Mesenchymal stem cell (in vitro differentiated cells and primary cell): Measurements from ENCODE around the gene DMAC2L.

Experiments used
- DNase-seq: peaks from one replicate; pipeline ENCODE4 v3.0.0-alpha.2; 2013
- H2AFZ ChIP-seq: one replicate; pipeline ENCODE4 v1.6.1; 2013; ENCODE audit warnings: low read depth, mild to moderate bottlenecking, control low read depth, inconsistent platforms, low read length, moderate library complexity
- H2AK5ac ChIP-seq: 2 replicates; pipeline ENCODE4 v1.6.1; 2013; ENCODE audit warnings: low read length, moderate library complexity, mild to moderate bottlenecking, inconsistent platforms; ENCODE audit not compliant: severe bottlenecking
- H2BK120ac ChIP-seq: one replicate; pipeline ENCODE4 v1.6.1; 2013; ENCODE audit warnings: low read depth, mild to moderate bottlenecking, inconsistent platforms, low read length, moderate library complexity
- H2BK12ac ChIP-seq, 2 experiments: one replicate each; pipeline ENCODE4 v1.6.1; 2013; ENCODE audit warnings: inconsistent platforms in 2 of 2, low read length in 2 of 2, mild to moderate bottlenecking in 2 of 2, moderate library complexity in 2 of 2, control low read depth in 1 of 2
- H2BK15ac ChIP-seq: one replicate; pipeline ENCODE4 v1.6.1; 2013; ENCODE audit warnings: mild to moderate bottlenecking, low read depth, inconsistent platforms; ENCODE audit not compliant: poor library complexity, severe bottlenecking
- H2BK5ac ChIP-seq: 2 replicates; pipeline ENCODE4 v1.6.1; 2013; ENCODE audit warnings: low read depth, mild to moderate bottlenecking, low read length, control low read depth, inconsistent platforms; ENCODE audit not compliant: poor library complexity, severe bottlenecking
- H3K14ac ChIP-seq, 2 experiments: one replicate each; pipeline ENCODE4 v1.6.1; 2013; ENCODE audit warnings: inconsistent platforms in 2 of 2, low read length in 2 of 2, control low read depth in 1 of 2, mild to moderate bottlenecking in 1 of 2, moderate library complexity in 1 of 2
- H3K18ac ChIP-seq, 2 experiments: one replicate each; pipeline ENCODE4 v1.6.1; 2013; ENCODE audit warnings: inconsistent platforms in 2 of 2, low read length in 2 of 2, control low read depth in 1 of 2, low read depth in 1 of 2, mild to moderate bottlenecking in 1 of 2
- H3K23ac ChIP-seq, 2 experiments: one replicate each; pipeline ENCODE4 v1.6.1; 2013; ENCODE audit warnings: inconsistent platforms in 2 of 2, low read length in 2 of 2, mild to moderate bottlenecking in 2 of 2, moderate library complexity in 2 of 2, control low read depth in 1 of 2
- H3K27ac ChIP-seq: 2 replicates; pipeline ENCODE4 v1.5.1; 2013; ENCODE audit warnings: mild to moderate bottlenecking, moderate library complexity, low read length, control low read depth, inconsistent platforms; ENCODE audit not compliant: poor library complexity, severe bottlenecking
- H3K27me3 ChIP-seq, 2 experiments: 2 replicates each; pipeline versions ENCODE4 v1.6.1 to v1.7.0; 2013; ENCODE audit warnings: low read length in 2 of 2, mild to moderate bottlenecking in 2 of 2, moderate library complexity in 2 of 2, control low read depth in 1 of 2, inconsistent platforms in 1 of 2; ENCODE audit not compliant: control insufficient read depth in 1 of 2, insufficient read depth in 1 of 2
- H3K36me3 ChIP-seq, 2 experiments: 2 replicates each; pipeline versions ENCODE4 v1.6.1 to v1.7.0; 2013; ENCODE audit warnings: low read length in 2 of 2, control low read depth in 1 of 2, inconsistent platforms in 1 of 2, low read depth in 1 of 2, mild to moderate bottlenecking in 1 of 2; ENCODE audit not compliant: insufficient read depth in 2 of 2, control insufficient read depth in 1 of 2
- H3K4ac ChIP-seq, 2 experiments: one replicate each; pipeline ENCODE4 v1.6.1; 2013; ENCODE audit warnings: inconsistent platforms in 2 of 2, low read length in 2 of 2, mild to moderate bottlenecking in 2 of 2, moderate library complexity in 2 of 2, control low read depth in 1 of 2, low read depth in 1 of 2
- H3K4me1 ChIP-seq: 2 replicates; pipeline ENCODE4 v1.6.1; 2013; ENCODE audit warnings: low read depth, low read length, control low read depth; ENCODE audit not compliant: control insufficient read depth, insufficient read depth
- H3K4me2 ChIP-seq: 2 replicates; pipeline ENCODE4 v1.6.1; 2013; ENCODE audit warnings: low read length, mild to moderate bottlenecking, inconsistent platforms; ENCODE audit not compliant: poor library complexity, severe bottlenecking
- H3K4me3 ChIP-seq, 2 experiments: 2 replicates each; pipeline versions ENCODE4 v1.5.1 to v1.7.0; 2013; ENCODE audit warnings: low read length in 2 of 2, mild to moderate bottlenecking in 2 of 2, control low read depth in 1 of 2, low read depth in 1 of 2; ENCODE audit not compliant: insufficient read depth in 1 of 2
- H3K79me1 ChIP-seq: replicated peaks from 2 replicates; pipeline ENCODE4 v1.6.1; 2013; ENCODE audit warnings: mild to moderate bottlenecking, control low read depth, low read length, inconsistent platforms; ENCODE audit not compliant: poor library complexity, severe bottlenecking
- H3K9ac ChIP-seq: 2 replicates; pipeline ENCODE4 v1.7.0; 2013; ENCODE audit warnings: mild to moderate bottlenecking, low read length, moderate library complexity
- H3K9me3 ChIP-seq: 2 replicates; pipeline ENCODE4 v1.7.0; 2013; ENCODE audit warnings: mild to moderate bottlenecking, low read length; ENCODE audit not compliant: control insufficient read depth
- H4K8ac ChIP-seq: one replicate; pipeline ENCODE4 v1.6.1; 2013; ENCODE audit warnings: inconsistent platforms, mild to moderate bottlenecking, low read length, moderate library complexity
- H4K91ac ChIP-seq: one replicate; pipeline ENCODE4 v1.6.1; 2013; ENCODE audit warnings: mild to moderate bottlenecking, low read length, inconsistent platforms
- WGBS: methylation state at CpG from one replicate; pipeline ENCODE4 v1.1.7; 2013; ENCODE audit warnings: mixed read lengths; 5-methylcytosine and 5-hydroxymethylcytosine counted together

Gene DMAC2L

GRCh38 chr14:50308363-50308915 lies 3.7 kb upstream of the DMAC2L start:
- peaks cover 6% of the 10 kb centered on the region for H3K4me1 ChIP-seq
- H3K79me1 ChIP-seq, result peaks cover 22% of the 10 kb centered on the region
- H4K91ac ChIP-seq, result no peak overlapping the region
- H3K4ac ChIP-seq, result no peak overlapping the region
- no peaks in the 10 kb centered on the region for H3K27me3 ChIP-seq
- peak; percentile 13 for DNase-seq
- no peaks in the 10 kb centered on the region for H3K9me3 ChIP-seq
- no peak overlapping the region for H3K27ac ChIP-seq
- H3K14ac ChIP-seq, result no peak overlapping the region
- H3K36me3 ChIP-seq, result no peaks in the 10 kb centered on the region
- no peak overlapping the region for H3K18ac ChIP-seq
- H2AK5ac ChIP-seq, result no peak overlapping the region
- no peak overlapping the region for H4K8ac ChIP-seq
- H2BK5ac ChIP-seq, result no peak overlapping the region
- no peak overlapping the region for H3K23ac ChIP-seq
- WGBS, result 87% methylated on average over 3 of the region's 4 CpGs
- no peak overlapping the region for H2BK15ac ChIP-seq
- H3K4me2 ChIP-seq, result no peak overlapping the region
- H3K4me3 ChIP-seq, result no peak overlapping the region
- no peak overlapping the region for H2AFZ ChIP-seq
- H2BK120ac ChIP-seq, result no peak overlapping the region
- no peak overlapping the region for H2BK12ac ChIP-seq
- no peak overlapping the region for H3K9ac ChIP-seq

- Histone ChIP-seq H3K9ac (no peak overlapping the region), H3K36me3 (no peaks in the 10 kb centered on the region), H3K14ac (no peak overlapping the region), H2BK12ac (no peak overlapping the region), H2BK15ac (no peak overlapping the region), H3K4me2 (no peak overlapping the region), H3K23ac (no peak overlapping the region), H3K9me3 (no peaks in the 10 kb centered on the region), H2AFZ (no peak overlapping the region), H4K8ac (no peak overlapping the region), H3K4ac (no peak overlapping the region), H3K27me3 (no peaks in the 10 kb centered on the region), H3K4me3 (no peak overlapping the region), H3K4me1 (peaks cover 6% of the 10 kb centered on the region), H2BK5ac (no peak overlapping the region), H3K27ac (no peak overlapping the region), H2BK120ac (no peak overlapping the region), H3K79me1 (peaks cover 26% of the 10 kb centered on the region), H4K91ac (no peak overlapping the region), H3K18ac (no peak overlapping the region), H2AK5ac (no peak overlapping the region)
- WGBS, result 96% methylated on average over 4 of the region's 4 CpGs
- no peak for DNase-seq
These were observed 1.7 kb upstream of the DMAC2L start for GRCh38 chr14:50310445-50310844.

- Histone ChIP-seq H3K4me3 (peak overlapping the region; percentile 86 to 94), H3K23ac (peak overlapping the region in 1 of 2 experiments; percentile 46), H2AK5ac (no peak overlapping the region), H4K8ac (peak overlapping the region; percentile 73), H2BK120ac (no peak overlapping the region), H2BK5ac (no peak overlapping the region), H3K4me2 (peak overlapping the region; percentile 93), H2AFZ (peak overlapping the region; percentile 92), H3K14ac (peak overlapping the region in 1 of 2 experiments; percentile 18), H2BK15ac (no peak overlapping the region), H3K4ac (no peak overlapping the region), H3K27me3 (no peaks in the 10 kb centered on the region), H2BK12ac (peak overlapping the region in 1 of 2 experiments; percentile 2), H3K9ac (peak overlapping the region; percentile 93), H4K91ac (peak overlapping the region; percentile 82), H3K79me1 (peaks cover 25% of the 10 kb centered on the region), H3K27ac (no peak overlapping the region), H3K4me1 (peaks cover 6% of the 10 kb centered on the region), H3K36me3 (no peaks in the 10 kb centered on the region), H3K9me3 (no peaks in the 10 kb centered on the region), H3K18ac (peak overlapping the region in 1 of 2 experiments; percentile 66)
- 6% methylated on average over 18 of the region's 18 CpGs for WGBS
- DNase-seq, result no peak
These were observed 670 bp upstream of the DMAC2L start for GRCh38 chr14:50311337-50311971.

GRCh38 chr14:50312734-50313054 lies 570 bp downstream of the DMAC2L start:
- Histone ChIP-seq H4K8ac (peak overlapping the region; percentile 63), H2BK12ac (no peak overlapping the region), H2BK5ac (no peak overlapping the region), H2AK5ac (no peak overlapping the region), H3K4me3 (peak overlapping the region; percentile 86 to 94), H3K36me3 (no peaks in the 10 kb centered on the region), H2AFZ (peak overlapping the region; percentile 46), H3K4me2 (peak overlapping the region; percentile 64), H3K79me1 (peaks cover 24% of the 10 kb centered on the region), H3K9me3 (no peaks in the 10 kb centered on the region), H3K27me3 (no peaks in the 10 kb centered on the region), H3K18ac (peak overlapping the region; percentile 37 to 60), H4K91ac (no peak overlapping the region), H2BK15ac (no peak overlapping the region), H3K27ac (peak overlapping the region; percentile 75), H3K4me1 (peaks cover 6% of the 10 kb centered on the region), H3K14ac (no peak overlapping the region), H3K4ac (no peak overlapping the region), H2BK120ac (no peak overlapping the region), H3K23ac (no peak overlapping the region), H3K9ac (peak overlapping the region; percentile 93)
- 11% methylated on average over 18 of the region's 18 CpGs for WGBS
- DNase-seq, result no peak
